ENCODE data around the gene COL13A1.

- TF ChIP-seq CTCF (IDR thresholded peaks at IDR 0.05; ENCODE audit: low read length) (no peak), EZH2 (IDR thresholded peaks at IDR 0.05; ENCODE audit: borderline replicate concordance, low read length) (no peak)
These were observed 27.1 kb upstream of the COL13A1 start for GRCh38 chr10:69774596-69774995.
